HG02642 (cell line): ENCODE results near the gene SMG6.
"Not testable (repeated sequence)": the region's sequence is repeated elsewhere in the genome, so short reads cannot be mapped to it uniquely, and the experiment has no call there.

ENCODE experiments used
- ATAC-seq: cut with Tn5 transposase; IDR thresholded peaks from one replicate; pipeline ENCODE4 v1.9.1; 2021; ENCODE audit warnings: mild to moderate bottlenecking; ENCODE audit not compliant: unreplicated experiment, poor library complexity

The SMG6 gene

GRCh38 chr17:2211661-2212399 lies 91.8 kb downstream of the SMG6 start:
- no peak for ATAC-seq

GRCh38 chr17:2210726-2211125 lies 92.9 kb downstream of the SMG6 start:
- no peak for ATAC-seq

GRCh38 chr17:2207815-2208515 lies 95.6 kb downstream of the SMG6 start:
- ATAC-seq: no peak

- ATAC-seq: no peak
Measured at GRCh38 chr17:2204393-2204792, 99.2 kb downstream of the SMG6 start.

GRCh38 chr17:2203818-2204217 lies 99.8 kb downstream of the SMG6 start:
- no peak for ATAC-seq

GRCh38 chr17:2202996-2203575 lies 100.5 kb downstream of the SMG6 start:
- ATAC-seq: no peak

GRCh38 chr17:2202302-2202995 lies 101.1 kb downstream of the SMG6 start:
- ATAC-seq: no peak

- ATAC-seq: not testable (repeated sequence)
Measured at GRCh38 chr17:2199386-2199785, 104.2 kb downstream of the SMG6 start.

GRCh38 chr17:2198927-2199326 lies 104.7 kb downstream of the SMG6 start:
- ATAC-seq: no peak

GRCh38 chr17:2197271-2197670 lies 106.3 kb downstream of the SMG6 start:
- ATAC-seq: no peak

GRCh38 chr17:2195729-2196128 lies 107.9 kb downstream of the SMG6 start:
- ATAC-seq: no peak

GRCh38 chr17:2194889-2195335 lies 108.7 kb downstream of the SMG6 start:
- ATAC-seq: no peak

GRCh38 chr17:2192367-2193057 lies 111.1 kb downstream of the SMG6 start:
- ATAC-seq: peak; percentile 46

GRCh38 chr17:2191785-2192184 lies 111.8 kb downstream of the SMG6 start:
- no peak for ATAC-seq

GRCh38 chr17:2191227-2191626 lies 112.4 kb downstream of the SMG6 start:
- no peak for ATAC-seq

GRCh38 chr17:2190014-2190413 lies 113.6 kb downstream of the SMG6 start:
- no peak for ATAC-seq

GRCh38 chr17:2188971-2189630 lies 114.5 kb downstream of the SMG6 start:
- ATAC-seq: no peak

GRCh38 chr17:2187758-2188157 lies 115.8 kb downstream of the SMG6 start:
- ATAC-seq: no peak

- ATAC-seq: no peak
Measured at GRCh38 chr17:2186937-2187336, 116.6 kb downstream of the SMG6 start.
